T-helper 2 cell (primary cell): ENCODE data around the gene BTRC.
"Not testable (repeated sequence)": the region's sequence is repeated elsewhere in the genome, so short reads cannot be mapped to it uniquely, and the experiment has no call there.

Experiments used
- DNase-seq, 5 experiments: peaks; one replicate each; pipeline versions ENCODE4 v3.0.0 to v3.0.0-alpha.2; 2012 to 2022

The BTRC gene

GRCh38 chr10:101388676-101389276, 34.8 kb downstream of the BTRC start:
- no peak for DNase-seq

DNA sequence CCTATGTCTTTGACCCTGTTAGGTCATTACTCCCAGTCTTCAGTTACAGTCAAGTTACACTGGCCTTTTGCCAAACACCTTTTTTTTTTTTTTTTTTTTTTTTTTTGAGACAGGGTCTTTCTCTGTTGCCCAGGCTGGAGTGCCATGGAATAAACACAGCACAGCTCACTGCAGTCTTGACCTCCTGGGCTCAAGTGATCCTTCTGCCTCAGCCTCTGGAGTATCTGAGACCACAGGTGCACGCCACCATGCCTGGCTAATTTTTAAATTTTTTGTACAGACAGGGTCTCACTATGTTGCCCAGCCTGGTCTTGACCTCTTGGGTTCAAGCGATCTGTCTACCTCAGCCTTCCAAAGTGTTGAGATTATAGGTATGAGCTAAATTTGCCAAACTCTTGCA, 35.6 kb downstream of the BTRC start:
- DNase-seq: not testable (repeated sequence)

DNA sequence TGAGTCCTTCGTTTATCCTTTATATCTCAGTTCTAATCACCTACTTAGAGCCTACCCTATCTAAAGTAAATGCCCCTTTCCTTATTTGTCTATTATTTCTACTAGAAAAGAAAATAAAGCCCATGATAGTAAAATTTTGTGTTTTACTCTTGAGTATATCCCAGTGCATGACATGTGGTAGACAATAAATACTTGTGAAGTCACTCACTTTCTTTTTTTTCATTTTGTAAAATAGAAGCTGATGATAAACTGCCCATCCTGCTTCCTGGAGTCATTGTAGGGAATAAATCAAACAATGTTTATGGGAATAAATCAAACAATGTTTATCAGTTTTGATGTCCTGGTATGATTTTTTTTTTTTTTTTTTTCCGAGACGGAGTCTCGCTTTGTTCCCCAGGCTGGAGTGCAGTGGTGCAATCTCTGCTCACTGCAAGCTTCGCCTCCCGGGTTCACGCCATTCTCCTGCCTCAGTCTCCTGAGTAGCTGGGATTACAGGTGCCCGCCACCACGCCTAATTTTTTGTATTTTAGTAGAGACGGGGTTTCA, 36.1 kb downstream of the BTRC start:
- no peak for DNase-seq

DNA sequence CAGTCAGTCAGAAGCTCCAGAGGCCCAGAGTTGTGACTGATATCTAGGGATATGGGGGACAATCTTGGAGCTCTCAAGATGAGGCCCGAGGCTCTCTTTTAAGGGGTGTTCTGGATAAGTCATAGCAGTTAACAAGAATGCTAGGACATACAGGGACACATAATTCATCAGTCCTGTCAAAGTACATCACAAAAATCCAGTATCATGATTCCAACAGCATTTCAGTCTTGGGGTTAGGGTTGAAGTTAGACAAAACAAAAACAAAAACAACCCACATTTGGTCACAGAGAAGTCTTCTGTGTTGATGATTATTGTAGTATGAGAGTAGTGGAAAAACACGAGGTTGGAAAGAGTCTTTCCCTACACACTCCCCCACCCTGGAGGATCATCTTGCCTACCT, 39.4 kb downstream of the BTRC start:
- DNase-seq: no peak

DNA sequence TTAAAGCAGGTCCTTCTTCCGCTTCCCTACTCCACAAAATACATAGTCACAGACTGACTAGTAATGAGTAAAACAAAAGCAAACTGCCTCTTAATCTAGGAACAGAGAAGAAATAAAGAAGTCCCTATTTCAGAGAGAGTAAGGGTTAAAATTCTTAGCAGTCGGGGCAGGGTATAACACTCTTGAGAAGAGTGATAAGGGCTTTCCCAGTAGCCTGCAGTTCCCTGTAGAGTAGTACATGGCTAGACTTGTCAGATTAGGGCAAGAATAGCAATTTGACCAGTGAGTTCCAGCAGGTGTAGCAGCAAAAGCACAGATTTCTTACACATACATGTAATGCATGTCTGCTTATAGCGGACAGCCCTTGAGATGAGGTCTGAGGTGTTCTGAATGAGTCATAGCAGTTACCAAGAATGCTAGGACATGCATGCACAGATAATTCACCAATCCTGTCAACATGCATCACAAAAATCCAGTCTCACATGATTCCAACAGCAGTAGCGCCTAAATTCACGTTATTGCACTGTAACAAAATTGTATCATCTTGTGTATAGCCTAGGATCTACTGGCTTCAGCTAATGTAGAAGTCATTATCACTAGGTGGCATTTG, 40.7 kb downstream of the BTRC start:
- peak in 1 of 5 experiments; percentile 9 for DNase-seq

- DNase-seq: peak in 3 of 5 experiments; percentile 28 to 72 (median 38)
Measured at GRCh38 chr10:101397140-101397539, 43.2 kb downstream of the BTRC start.

GRCh38 chr10:101400585-101400984, 46.6 kb downstream of the BTRC start:
- DNase-seq: no peak

DNA sequence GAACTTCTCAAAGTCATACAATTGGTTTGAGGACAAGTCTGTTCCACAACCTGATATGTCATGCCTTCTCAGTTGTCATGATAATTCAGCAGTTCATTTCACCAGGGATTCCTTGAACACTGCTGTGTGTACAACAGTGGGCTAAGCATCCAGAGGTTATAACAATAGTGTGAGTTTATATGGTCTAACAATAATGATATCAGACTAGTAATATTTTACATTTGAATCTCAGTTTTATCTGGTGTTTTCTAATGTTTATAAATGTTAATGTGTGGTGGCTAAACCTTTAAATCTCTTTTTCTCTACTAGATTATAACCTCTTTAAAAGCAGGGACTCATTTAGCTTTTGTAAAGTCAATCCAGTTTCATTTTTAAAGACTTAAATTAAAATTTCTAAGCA, 48.7 kb downstream of the BTRC start:
- DNase-seq: no peak

DNA sequence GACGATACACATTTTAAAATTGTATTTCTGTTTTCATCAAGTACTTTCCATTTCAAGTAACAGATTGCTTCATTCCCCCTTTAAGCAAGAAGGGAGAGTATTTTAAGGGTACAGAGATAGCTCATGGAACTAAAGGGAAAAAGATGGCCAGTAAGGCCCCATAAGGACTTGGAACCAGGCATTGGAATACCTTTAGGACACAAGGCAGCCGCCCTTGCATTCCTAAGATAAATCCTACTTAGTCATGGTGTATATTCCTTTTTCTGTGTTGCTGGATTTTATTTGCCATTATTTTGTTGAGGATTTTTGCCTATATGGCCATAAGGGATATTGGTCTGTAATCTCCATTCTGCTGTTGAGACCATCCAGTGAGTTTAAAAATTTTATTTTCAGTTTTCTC, 49.2 kb downstream of the BTRC start:
- DNase-seq: no peak

- no peak for DNase-seq
Measured at GRCh38 chr10:101405001-101405400, 51.0 kb downstream of the BTRC start.

DNA sequence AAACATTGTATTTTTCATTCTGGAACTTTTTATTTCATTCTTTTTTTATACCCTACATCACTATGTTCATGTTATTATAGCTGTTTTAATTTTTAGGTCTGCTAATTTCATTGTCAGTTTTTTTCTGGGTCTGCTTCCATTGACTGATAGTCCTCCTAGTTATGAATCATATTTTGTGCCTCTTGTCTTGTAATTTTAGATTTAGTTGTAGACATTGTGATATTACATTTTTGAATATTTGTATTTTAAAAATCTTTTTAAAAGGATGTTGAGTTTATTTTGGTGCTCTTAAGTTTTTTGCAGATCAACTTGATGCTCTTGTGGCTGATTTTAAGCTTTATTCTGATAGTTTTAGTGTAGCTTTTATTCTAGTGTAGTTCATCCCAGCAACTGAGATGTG, 57.6 kb downstream of the BTRC start:
- DNase-seq: no peak

DNA sequence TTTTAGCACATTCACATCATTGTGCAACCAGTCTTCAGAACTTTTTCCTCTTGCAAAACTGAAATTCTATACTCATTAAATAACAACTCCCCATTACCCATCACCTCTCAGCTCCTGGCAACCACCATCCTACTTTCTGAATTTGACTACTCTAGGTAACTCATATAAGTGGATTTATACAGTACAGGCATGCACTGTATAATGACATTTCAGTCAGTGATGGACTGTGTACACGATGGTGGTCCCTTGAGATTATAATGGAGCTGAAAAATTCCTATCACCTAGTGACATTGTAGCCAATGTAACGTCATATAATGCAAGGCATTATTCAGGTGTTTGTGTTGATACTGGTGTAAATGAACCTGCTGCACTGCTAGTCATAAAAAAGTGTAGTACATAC, 60.1 kb downstream of the BTRC start:
- no peak for DNase-seq

GRCh38 chr10:101415884-101416283, 61.9 kb downstream of the BTRC start:
- no peak for DNase-seq

- DNase-seq: not testable (repeated sequence)
Measured at GRCh38 chr10:101421967-101422366, 68.0 kb downstream of the BTRC start.

- DNase-seq: no peak
Measured at GRCh38 chr10:101425535-101425934, 71.6 kb downstream of the BTRC start.

GRCh38 chr10:101428036-101428435, 74.1 kb downstream of the BTRC start:
- no peak for DNase-seq

DNA sequence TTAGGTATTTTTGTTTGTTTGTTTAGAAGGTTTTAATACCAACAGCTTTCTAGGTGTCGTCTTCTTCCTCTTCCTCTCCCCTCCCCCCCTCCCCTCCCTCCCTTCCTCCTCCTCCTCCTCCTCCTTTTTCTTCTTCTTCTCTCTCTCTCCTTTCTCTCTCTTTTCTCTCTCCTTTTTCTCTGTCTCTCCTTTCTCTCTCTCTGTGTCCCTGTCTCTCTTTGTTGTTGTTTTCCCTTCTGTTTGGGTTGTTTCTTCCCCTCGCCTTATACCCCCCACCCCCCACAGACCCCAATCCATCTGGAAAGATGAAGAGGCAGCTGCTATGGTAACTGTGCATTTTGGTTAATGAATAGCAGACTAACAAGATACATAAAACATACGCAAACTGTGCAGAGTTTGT, 75.5 kb downstream of the BTRC start:
- DNase-seq: no peak

- DNase-seq: no peak
Measured at GRCh38 chr10:101436302-101436701, 82.3 kb downstream of the BTRC start.

DNA sequence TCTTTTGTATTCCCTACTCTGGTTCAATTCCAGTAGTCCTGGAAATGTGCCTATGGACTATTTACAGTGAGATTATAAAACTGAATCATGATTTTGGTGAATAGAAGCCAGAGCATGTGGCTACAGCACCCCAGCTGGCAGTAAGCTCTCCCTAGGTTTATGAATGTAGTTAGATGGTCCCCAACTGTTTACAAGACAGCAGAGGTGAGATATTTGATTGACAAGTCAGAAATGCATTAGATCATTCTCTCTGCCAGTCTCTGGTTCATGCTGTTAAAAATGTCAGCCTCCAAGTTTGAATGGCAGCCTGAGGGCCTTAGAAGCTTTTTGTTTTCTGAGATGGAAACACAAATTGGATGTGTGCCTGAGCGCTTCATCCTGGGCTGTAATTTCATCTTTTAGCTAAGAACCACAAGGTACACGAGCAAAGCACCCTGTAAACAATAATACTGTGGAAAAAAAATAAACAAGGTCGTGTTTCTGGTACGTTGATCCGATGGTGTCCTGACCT, 85.0 kb downstream of the BTRC start:
- no peak for DNase-seq

DNA sequence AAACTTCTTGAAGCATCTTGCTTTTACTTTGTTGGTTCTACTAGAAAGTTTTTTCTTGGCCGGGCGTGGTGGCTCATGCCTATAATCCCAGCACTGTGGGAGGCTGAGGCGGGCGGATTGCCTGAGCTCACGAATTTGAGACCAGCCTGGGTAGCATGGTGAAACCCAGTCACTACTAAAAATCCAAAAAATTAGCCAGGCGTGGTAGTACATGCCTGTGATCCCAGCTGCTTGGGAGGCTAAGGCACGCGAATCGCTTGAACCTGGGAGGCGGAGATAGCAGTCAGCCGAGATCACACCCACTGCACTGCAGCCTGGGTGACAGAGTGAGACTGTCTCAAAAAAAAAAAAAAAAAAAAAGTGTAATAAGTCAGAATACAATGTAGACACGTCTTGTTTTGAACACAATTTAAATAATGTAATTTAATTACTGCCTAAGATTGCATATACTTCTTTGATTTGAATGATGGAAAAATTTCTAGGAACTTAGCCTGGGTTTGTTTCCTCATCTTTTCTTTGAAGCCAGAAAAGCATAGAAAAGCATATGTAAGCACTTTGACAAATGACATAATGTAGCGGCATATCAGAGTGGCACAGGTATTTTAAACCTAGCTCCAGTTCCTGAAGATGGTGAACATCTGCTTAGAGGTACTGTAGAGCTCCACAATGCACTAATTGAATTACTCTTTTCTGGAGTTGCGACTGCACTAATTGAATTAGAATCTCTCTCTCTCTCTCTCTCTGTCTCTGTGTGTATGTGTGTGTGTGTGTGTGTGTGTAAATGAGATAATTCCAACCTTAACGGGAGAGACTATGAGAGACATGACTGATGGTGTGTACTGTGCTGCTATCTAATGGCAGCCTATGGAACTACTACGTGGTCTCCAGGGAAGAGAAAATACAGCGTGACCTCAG, 87.8 kb downstream of the BTRC start:
- DNase-seq: peak in 2 of 5 experiments; percentile 1 to 65

GRCh38 chr10:101442456-101442800, 88.5 kb downstream of the BTRC start:
- DNase-seq: no peak

GRCh38 chr10:101444058-101444898, 90.3 kb downstream of the BTRC start:
- DNase-seq: peak in 1 of 5 experiments; percentile 21
